ENCODE data around the gene CD74.

Gene CD74

DNA sequence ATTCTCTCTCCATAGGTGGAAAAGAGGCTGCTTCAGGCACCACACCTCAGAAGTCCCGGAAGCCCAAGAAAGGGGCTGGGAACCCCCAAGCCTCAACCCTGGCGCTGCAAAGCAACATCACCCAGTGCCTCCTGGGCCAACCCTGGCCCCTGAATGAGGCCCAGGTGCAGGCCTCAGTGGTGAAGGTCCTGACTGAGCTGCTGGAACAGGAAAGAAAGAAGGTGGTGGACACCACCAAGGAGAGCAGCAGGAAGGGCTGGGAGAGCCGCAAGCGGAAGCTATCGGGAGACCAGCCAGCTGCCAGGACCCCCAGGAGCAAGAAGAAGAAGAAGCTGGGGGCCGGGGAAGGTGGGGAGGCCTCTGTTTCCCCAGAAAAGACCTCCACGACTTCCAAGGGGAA is 16.4 kb downstream of the CD74 start:
- DNase-seq = no peak

DNA sequence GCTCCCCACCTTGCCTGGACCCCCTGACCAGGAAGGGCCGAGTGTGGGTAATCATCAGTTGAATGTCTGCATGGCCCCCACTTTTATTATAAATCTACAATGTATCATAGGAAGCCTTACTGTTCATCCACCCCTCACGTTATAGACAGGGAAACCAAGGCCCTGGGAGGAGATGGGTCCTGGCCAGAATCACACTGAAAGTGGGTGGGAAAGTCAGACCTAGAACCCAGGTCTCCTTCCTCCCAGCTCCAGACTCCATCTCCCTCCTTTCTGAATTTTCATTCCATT is 17.1 kb downstream of the CD74 start:
- DNase-seq = no peak

DNA sequence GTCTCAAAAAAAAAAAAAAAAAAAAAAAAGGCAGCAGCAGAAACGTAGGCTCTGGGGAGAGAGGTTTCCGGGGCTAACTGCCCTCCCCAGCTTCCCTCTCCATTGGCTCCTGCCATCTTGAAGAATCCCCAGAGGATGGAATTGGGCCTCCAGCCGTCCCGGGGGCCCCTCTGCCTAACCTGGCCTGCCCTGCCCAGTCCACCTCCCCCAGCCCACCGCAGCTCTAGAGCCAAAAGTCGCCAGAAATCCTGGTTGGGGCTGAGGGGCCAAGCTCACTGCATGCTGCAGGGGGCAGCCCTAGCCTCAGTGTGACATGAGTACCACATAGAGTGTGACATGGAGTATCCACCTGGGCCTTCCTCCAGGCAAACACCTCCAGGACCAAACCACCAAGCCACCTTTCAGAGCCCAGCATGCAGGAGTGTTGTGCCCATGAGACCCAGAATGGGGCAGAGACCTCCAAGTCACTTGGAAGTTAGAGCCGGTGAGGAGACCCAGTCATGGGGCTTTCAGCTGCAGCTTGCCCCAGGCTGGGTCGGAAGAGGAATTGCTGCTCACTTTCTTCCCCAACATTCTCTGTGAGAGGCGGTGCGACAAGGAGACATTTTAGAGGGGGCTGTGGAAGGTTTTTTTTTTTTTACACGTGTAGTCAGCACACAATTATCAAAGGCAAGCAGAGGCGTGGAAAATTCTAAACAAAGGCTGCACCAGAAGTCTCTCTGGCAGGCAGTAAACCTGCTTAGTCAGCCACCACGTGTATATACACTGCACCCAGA is 17.6 kb downstream of the CD74 start:
- peak in 1 of 2 experiments; percentile 18 for DNase-seq

DNA sequence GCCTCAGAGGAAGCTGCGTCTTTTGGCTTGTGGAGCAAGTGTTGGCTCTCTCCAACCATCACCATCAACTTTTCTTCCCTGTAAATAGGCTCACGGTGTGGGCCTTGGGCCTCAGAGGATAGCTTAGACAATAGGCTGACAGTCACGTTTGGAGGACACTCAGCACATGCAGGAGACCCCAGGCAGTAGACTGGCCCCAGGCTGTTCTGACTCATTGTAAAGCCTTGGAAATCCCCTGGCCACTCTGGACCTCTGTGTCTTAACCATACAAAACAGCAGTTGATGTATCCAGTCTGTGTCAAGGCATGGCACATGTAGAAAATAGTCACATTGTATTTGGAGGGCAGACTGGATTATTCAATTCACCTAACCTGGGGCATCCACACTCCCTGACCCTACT is 18.6 kb downstream of the CD74 start:
- DNase-seq = no peak

DNA sequence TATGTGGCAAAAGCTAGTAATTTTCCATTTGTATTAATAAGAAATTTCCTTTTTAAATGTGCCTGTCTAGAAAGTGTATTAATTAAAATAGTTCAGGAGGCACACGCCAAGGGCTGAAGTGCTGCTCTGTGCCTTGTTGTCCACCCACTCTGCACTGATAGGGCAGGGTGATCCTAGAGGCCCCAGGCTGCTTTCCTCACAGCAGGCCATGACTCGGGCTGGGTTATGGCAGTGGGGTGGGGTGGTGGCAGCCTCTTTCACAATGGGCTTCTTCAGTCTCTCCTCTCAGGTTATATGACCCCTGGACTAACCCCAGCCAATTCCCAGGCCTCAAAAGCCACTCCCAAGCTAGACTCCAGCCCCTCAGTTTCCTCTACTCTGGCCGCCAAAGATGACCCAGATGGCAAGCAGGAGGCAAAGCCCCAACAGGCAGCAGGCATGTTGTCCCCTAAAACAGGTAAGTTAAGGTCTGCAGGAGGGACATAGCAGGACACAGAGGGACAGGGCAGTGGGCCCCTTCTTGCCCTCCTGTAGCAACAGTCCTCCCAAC is 19.5 kb downstream of the CD74 start:
- no peak for DNase-seq

DNA sequence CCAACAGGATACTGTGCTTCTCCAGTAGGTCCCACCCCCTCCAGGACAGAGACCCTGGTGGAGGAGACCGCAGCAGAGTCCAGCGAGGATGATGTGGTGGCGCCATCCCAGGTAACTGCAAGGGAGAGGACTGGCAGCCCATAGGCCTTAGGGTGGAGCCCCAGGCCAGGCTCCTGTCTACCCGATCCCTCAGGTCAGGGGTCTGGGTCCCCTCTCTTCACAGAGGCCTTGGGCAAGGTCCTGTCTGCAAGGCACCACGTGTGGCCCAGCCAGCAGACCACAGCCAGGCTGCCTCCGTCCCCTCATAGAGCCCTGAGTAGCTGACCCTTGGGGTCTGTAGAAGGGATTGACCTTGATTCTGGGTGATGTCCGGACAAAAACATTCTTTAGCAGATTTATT is 20.0 kb downstream of the CD74 start:
- no peak for DNase-seq

DNA sequence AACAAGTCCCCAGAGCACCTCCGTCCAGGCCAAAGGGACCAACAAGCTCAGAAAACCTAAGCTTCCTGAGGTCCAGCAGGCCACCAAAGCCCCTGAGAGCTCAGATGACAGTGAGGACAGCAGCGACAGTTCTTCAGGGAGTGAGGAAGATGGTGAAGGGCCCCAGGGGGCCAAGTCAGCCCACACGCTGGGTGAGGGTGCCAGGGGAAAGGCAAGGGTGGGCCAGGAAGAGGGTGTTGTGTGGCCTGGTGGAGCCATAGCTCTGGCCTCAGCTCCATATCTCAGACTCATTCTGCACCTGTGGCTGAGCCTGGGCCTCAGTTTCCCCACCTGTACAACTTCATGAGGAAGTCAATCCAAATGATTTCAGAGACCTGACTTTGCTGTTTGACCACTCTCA is 20.7 kb downstream of the CD74 start:
- DNase-seq = no peak

DNA sequence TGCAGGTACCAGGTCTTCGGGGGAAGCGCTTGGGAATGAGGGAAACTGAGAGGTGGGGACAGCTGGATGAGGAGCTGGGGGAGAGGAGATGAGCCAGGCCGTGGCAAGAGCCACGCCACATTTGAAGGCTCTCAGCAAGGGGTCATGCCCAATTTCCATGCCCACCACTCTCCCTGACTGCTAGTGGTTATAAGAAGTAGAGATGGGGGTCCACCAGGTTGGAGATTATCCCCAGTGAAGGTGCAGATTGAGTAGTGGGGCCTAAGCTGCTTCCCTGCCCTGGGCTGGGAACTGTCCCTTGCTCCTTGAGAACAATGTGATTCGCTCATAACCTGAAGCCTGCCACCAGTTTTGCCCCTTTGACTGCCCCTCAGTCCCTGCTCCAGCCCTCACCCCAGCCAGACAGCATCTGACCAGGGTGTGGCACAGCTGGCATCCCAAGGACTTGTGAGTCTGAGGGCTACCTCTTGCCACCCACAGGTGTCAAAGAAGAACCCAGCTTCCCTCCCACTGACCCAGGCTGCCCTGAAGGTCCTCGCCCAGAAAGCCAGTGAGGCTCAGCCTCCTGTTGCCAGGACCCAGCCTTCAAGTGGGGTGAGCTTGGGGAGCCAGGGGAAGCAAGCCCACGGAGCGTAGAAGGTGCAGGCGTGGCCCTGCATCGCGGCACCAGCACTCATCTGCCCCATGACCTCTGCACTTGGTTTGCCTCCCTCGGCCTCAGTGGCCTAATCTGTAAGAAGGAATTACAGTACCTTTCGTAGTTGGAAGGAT is 21.5 kb downstream of the CD74 start:
- no peak for DNase-seq

DNA sequence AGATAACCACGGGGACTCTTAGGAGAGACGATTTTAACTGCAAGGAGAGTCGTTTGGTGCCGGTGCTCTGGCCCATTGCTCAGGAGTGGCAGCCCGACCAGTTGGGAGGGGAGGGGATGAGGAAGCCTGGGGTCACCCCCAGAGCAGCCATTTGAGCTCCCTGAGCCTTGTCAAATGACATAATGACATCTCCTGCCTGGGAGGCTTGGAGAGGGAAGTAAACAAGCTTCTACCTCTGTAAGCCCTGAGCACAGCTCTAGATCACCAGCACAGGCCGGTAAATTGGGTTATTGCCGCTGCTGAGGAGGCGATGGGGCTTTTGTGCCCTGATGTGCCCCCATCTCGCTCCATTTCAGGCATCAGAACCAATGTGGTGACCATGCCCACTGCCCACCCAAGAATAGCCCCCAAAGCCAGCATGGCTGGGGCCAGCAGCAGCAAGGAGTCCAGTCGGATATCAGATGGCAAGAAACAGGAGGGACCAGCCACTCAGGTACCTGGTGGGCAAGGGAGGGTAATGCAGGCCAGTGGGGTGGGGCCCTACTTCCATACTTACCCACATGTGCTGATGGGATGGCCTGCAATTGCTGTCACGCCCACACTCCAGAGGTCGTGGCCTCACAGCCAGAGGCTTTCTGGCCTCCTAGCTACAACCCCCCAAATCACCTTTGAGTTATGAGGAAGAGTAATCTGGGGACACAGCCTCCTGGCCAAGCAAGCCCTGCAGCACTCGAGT is 23.0 kb downstream of the CD74 start:
- no peak for DNase-seq

DNA sequence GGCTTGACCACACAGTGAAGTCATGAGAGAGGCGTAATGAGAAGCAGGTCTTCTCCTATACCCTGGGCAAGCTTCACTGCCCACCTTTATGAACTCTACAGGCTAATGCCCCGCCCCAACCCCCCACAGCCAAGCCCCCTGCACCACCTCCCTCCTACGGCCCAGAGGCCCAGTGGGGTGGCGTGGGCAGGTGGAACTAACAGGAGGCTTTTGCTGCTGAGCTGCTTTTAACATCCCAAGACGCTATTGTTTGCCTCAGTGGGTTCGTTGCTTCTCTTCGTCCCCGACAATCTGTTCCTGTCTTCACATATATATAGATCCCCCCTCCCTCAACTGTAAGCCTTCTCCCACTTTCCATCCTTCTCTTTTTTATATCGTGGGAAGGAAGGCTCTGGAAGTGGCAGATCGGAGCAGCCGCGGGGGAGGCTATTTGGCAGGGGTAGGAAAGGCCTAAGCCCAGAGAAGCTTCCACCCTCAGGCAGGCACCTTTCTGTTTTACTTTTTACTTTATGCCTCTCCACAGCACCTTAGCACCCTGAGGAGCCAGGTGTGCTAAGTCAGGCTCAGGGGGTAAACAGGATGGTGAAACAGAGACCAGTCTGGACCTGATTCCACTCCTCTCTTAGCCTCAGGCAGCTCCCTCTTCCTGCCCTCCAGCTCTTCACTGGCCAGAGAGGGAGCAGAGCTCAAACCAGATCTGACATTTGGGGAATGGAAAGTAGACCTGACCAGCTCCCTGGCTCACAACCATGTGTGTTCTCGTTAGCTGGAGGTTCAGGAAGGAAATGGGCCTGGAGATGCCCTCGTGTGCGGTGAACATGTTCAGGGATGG is 26.5 kb downstream of the CD74 start:
- no peak for DNase-seq

DNA sequence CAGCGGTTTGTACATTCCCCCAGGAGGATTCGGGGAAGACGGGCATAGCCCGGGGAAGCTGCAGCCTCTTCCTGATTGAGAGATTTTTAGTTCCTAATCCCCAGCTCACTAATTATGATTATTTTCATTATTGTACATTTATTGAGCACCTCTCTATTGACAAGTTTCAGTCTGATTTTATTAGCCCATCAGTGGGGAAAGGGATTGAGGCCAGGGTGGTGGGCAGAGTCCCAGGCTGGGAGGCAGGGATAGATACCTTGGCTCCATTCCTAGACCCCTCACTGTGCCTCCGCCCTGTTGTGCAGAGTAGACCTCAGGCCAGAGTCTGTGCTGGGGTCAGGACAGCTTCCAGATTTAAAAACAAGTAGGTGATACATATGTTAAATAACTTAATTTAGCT is 28.0 kb downstream of the CD74 start:
- DNase-seq = no peak

DNA sequence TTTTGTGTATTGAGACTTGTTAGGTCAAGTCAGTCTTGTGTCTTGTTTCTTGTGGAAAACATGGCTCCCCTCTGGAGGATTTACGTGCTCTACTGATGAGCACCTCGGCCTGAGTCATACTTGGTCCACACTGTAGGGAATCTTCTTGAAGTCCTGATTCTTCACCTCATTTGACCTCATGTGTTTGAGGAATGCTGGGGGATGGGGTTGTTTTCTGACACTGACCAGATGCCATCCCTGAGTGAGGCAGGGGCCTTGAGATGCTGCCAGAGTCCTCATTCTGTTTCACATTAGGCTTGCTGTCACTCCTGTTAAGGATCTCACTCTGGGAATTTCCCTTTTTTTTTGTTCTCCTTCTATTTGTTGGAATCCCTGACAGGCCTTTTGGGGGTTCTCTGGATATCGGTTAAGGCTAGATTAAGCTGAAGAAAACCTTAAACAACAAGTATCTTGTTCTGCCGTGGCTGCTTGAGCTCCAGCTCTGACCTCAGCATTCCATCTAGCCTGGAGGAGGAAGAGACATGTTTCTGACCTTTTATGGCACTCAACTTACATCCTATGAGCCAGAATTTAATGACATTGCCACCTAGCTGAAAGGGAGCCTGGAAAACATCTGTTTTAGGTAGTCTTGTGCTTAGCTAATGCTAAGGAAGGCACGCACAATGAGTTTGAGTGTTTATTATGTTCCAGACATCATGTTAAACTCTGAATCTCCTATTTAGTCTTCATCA is 34.6 kb downstream of the CD74 start:
- DNase-seq = no peak

DNA sequence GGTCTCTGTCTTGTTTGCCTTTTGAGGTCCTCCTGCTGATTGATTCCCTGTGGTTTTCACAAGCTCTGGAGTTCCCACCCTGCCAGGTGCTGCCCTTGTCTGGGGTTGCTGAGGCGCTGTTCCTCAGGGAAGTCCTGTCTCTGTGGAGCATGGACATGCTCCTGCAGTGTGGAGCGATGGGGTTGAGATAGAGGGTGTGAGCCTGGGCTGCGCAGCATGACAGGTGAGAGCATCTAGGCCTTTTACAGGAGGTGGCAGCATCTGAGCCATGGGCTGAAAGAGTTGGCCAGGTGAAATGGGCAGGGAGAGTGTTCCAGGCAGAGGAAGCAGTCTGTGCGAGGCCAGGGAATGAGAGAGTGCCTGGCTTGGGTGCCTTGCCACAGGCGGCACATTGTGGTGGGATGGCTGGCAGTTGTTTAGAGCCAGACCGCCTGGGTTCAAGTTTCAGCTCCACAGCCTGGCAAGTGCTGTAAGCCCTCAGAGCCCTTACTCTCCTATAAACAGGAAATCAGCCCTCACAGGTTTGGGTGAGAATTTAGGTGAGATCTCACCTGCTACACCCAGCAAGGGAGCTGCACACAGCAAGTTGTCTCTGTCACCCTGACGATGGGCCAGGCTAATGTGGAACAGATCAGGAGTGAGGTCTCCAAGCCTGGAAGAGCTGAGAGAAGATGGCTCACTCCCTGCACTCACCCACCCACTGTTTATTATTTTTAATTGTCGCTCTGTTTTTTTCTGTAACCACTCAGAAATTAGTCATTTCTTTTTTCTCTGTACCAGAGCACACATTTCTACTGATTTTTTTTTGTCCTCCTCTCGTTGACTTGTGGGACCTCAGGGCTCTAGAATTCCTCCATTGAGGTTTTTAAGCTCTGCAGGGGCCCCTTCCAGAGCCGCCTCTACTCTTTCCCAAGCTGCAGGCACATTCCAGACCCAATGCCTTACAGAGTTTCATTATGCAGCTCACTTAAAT is 35.6 kb downstream of the CD74 start:
- no peak for DNase-seq

DNA sequence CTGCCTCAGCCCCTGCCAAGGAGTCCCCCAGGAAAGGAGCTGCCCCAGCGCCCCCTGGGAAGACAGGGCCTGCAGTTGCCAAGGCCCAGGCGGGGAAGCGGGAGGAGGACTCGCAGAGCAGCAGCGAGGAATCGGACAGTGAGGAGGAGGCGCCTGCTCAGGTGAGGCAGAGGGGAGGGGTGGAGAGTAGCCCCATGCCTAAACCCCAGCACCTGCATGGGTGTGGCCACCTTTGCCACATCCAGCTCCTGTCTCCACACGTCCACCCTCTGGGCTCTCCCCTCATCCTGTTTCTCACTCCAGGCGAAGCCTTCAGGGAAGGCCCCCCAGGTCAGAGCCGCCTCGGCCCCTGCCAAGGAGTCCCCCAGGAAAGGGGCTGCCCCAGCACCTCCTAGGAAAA is 38.1 kb downstream of the CD74 start:
- DNase-seq = no peak

DNA sequence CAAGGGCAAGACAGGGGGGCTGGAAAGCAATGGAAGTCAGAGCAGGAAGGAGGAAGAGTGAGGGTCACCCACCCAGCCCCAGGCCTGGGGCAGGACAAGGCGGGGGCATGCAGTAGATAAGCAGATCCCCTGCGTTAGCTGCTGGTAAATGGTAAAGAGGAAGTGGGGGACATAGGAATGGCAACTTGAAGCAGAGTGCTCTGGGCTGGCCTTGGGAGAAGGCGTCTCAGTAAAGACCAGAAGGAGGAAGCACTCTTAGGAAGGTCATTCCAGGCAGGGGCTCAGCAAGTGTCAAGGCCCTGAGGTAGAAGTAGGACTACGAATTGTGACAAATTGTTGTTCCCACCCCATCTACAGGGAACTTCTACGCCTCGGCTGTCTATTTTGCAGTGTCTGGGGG is 40.1 kb downstream of the CD74 start:
- DNase-seq = no peak

DNA sequence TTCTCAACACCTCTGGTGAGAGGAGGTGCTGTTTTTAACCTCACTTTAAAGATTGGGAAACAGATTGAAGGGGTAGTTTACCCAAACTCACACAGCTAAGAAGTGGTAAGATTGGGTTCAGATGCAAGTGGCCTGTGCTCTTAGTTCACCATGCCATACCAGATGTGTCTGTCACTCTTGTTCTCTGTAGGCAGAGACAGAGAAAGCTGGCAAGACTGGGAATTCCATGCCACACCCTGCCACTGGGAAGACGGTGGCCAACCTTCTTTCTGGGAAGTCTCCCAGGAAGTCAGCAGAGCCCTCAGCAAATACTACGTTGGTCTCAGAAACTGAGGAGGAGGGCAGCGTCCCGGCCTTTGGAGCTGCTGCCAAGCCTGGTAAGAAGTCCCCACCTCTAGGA is 44.2 kb downstream of the CD74 start:
- no peak for DNase-seq

DNA sequence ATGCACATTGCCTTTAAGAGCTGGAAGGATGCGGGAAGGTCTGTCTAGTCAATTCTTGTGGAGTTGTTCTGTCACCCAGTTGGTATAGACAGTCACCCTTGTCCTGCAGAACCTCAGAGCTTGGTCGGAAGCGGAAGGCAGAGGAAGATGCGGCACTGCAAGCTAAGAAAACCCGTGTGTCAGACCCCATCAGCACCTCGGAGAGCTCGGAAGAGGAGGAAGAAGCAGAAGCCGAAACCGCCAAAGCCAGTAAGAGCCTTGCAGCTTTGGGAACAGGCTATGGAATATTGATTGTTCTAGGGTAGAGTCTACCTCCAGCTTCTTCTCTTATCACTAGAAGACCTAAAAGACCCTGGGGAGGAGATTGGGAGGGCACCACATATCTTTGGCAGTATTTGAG is 48.7 kb downstream of the CD74 start:
- no peak for DNase-seq

DNA sequence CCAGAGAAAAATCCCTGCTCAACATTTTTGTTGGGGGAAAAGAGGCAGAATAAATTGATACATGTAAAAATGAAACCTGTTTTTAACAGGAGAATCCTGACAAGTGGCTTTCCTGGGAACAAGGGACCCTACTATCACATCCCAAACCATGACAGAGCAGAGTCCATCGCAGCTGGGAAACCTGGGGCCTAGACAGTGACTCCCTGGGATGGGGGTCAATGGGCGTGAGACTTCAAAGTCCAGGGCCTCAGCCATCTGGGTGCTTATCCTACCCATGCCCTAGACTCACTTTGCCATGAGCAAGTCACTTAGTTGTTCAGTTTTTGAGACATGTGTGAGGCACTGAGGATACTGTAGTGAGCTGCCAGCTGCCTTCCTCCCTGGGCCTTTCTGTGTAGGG is 49.5 kb downstream of the CD74 start:
- no peak for DNase-seq

DNA sequence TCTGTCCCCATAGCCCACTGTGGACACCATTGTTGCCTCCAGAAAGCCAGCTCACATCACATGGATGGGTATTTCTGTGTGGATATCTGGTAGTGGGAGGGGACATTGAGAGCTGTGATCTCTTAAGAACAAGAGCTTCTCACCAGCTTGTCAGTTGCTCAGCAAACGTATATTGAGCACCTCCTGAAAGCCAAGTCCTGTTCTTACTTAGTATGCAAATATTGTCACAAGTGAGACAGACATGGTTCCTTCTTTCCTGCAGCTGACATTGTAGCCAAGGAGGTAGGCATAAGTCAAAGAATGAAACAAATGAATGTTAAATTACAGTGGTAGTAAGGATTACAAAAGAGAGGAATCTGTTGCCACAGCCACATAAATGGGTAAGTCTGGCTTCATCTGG is 51.4 kb downstream of the CD74 start:
- no peak for DNase-seq

DNA sequence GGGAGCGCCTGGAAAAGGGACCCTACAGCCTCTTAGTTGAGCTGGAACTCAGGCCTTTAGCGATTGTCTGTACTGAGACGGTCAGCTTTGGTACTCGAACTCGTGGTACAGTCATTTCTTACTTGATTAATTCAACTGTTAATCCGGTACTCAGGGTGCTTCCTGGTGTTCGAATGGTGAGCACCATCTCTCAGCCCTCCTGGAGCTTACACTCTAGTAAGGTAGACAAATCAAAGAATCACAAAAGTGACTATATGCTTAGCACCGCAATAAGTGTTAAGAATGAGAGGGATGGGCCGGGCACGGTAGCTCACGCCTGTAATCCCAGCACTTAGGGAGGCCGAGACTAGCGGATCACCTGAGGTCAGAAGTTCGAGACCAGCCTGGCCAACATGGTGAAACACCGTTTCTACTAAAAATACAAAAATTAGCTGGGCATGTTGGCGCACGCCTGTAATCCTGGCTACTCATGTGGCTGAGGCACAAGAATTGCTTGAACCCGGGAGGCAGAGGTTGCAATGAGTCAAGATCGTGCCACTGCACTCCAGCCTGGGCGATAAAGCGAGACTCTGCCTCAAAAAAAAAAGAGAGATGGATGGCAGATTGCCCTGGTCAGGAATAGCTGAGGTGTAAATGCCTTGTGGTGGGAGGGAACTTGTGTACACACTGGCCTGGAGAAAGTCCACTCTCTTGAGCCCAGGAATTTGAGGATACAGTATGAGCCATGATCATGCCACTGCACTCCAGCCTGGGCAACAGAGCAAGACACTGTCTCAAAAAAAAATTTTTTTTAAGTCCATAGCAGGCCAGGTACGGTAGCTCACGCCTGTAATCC is 54.2 kb downstream of the CD74 start:
- no peak for DNase-seq

Data from activated T-cell treated with anti-CD3 and anti-CD28 coated beads, Interleukin-2, amount 50 U/mL, for 48 hours (primary cell).